IPS-20b (cell line): ENCODE measurements around the gene UBALD2.
"Not testable (repeated sequence)": the region's sequence is repeated elsewhere in the genome, so short reads cannot be mapped to it uniquely, and the experiment has no call there.

Source experiments
- H3K27ac ChIP-seq: one replicate; pipeline ENCODE4 v1.5.1; 2013; ENCODE audit warnings: low read length
- H3K27me3 ChIP-seq: 2 replicates; pipeline ENCODE4 v1.6.1; 2013; ENCODE audit warnings: mild to moderate bottlenecking, low read length, inconsistent platforms; ENCODE audit not compliant: insufficient read depth
- H3K36me3 ChIP-seq: 2 replicates; pipeline ENCODE4 v1.6.1; 2013; ENCODE audit warnings: low read depth, mild to moderate bottlenecking, inconsistent platforms, low read length, moderate library complexity; ENCODE audit not compliant: insufficient read depth
- H3K4me1 ChIP-seq: 2 replicates; pipeline ENCODE4 v1.6.1; 2013; ENCODE audit warnings: mild to moderate bottlenecking, control low read depth, inconsistent platforms, low read length, moderate library complexity; ENCODE audit not compliant: insufficient read depth
- H3K4me3 ChIP-seq: 2 replicates; pipeline ENCODE4 v1.5.1; 2013; ENCODE audit warnings: mild to moderate bottlenecking, low read length, inconsistent platforms
- H3K9ac ChIP-seq: 2 replicates; pipeline ENCODE4 v1.6.1; 2013; ENCODE audit warnings: low read depth, mild to moderate bottlenecking, inconsistent platforms, low read length, moderate library complexity
- H3K9me3 ChIP-seq: 2 replicates; pipeline ENCODE4 v1.6.1; 2013; ENCODE audit warnings: mild to moderate bottlenecking, low read depth, low read length, inconsistent platforms; ENCODE audit not compliant: insufficient read depth

The UBALD2 gene

GRCh38 chr17:76296889-76297288 is 31.7 kb downstream of the UBALD2 start:
- no peaks in the 10 kb centered on the region for H3K27me3 ChIP-seq
- no peak overlapping the region for H3K9ac ChIP-seq
- H3K27ac ChIP-seq = no peak overlapping the region
- H3K9me3 ChIP-seq = no peaks in the 10 kb centered on the region
- no peak overlapping the region for H3K4me3 ChIP-seq
- no peaks in the 10 kb centered on the region for H3K4me1 ChIP-seq
- H3K36me3 ChIP-seq = peaks cover 5% of the 10 kb centered on the region; the same call in 1 of the 2 replicates

DNA sequence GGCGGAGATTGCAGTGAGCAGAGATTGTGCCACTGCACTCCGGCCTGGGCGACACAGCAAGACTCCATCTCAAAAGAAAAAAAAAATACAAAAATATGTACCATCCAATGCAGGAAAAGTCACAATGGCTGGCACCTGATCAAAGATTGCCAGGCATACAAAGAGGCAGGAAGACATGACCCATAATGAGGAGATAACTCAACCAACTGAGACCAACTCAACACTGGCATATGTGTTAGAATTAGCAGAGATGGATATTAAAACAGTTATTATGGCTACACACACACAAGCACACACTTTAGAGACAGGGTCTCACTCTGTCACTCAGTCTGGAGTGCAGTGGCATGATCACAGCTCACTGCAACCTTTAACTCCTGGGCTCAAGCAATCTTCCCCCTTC is 32.3 kb downstream of the UBALD2 start:
- Histone ChIP-seq H3K27me3 (no peaks in the 10 kb centered on the region), H3K4me3 (no peak overlapping the region), H3K36me3 (peaks cover 5% of the 10 kb centered on the region; the same call in 1 of the 2 replicates), H3K9ac (no peak overlapping the region), H3K9me3 (no peaks in the 10 kb centered on the region), H3K4me1 (no peaks in the 10 kb centered on the region), H3K27ac (no peak overlapping the region)

DNA sequence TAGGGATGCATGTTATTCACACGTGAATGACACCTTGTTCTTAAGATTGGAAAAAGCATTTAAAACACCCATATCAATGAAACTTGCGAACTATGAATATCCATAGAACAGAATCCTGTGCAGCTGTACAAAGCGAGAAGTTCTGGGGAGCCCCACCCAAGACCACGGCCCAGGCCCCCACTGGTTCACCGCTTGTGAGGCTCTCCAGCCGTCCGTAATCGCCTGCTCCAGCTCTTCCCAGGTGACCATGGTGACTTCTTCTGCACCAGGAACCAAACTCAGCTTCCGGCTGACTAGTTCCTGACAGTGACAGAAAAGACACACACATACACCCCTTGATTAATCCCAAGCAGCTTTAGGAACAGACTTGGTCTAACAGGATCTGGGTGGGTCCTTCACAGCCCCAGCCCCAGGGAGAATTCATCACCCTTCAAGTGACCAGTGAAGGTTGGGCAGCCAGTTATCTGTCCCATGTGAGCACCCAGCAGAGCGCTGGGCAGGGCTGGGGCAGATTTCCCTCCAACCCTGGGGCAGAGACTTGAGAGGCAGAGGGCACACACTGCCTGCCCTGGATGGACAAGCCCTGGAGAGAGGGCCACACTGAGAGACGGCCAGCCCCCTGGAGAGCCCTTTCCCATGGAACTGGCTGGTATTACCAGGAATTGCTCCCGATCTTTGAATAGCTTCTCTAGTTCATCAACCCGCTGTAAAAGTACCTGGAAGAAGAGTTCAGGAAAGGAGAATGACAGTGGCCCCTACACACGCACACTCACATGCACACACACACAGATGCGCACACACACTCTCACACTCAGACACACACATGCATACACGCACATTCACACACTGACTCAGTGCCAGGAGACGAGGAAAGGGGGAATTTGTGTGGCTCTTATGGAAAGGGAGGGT is 39.3 kb downstream of the UBALD2 start:
- Histone ChIP-seq H3K36me3 (0 out of 2 replicates have a peak, but pooled peaks cover 3% of the 10 kb centered on the region), H3K4me3 (no peak overlapping the region), H3K27ac (no peak overlapping the region), H3K9me3 (no peaks in the 10 kb centered on the region), H3K27me3 (no peaks in the 10 kb centered on the region), H3K9ac (no peak overlapping the region), H3K4me1 (no peaks in the 10 kb centered on the region)

DNA sequence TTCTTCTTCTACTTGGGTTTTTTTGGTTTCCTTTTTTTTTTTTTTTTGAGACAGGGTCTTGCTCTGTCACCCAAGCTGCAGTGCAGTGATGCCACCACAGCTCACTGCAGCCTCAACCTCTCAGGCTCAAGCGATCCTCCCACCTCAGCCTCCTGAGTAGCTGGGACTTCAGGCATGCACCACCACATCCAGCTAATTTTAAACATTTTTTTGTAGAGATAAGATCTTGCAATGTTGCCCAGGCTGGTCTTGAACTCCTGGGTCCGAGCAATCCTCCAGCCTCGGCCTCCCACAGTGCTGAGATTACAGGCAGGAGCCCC is 39.9 kb downstream of the UBALD2 start:
- not testable (repeated sequence) for H3K4me1 ChIP-seq

DNA sequence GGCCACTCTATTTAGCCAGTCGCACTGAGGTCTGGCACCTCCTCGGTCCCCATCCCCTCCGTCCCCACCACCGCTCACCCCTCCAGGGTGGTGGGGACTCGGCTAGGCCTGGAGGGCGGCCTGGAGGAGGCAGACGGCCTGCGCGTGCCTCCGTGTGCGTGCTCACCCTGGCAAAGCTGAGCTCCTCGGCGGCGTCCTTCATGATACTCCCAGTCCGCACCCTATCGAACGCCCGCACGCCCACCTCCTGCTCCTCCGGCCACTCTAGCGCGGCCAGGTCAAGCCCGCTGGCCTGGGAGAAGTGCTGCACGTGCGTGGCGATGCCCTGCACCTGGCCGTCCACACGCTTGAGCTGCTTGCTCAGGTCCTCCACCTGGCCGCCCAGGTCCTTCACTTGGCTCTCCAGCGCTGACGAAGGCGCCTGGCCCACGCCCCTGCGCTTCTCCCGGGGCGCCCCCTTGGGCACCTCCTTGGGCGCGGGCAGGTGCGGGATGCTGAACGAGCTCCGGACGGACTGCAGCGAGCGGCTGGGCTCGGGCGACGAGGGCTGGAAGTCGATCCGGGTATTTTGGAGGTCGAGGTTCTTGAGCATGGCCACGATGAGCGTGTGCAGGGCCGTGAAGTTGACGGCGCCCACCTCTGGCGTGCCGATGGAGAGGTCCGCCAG is 42.3 kb downstream of the UBALD2 start:
- H3K27ac ChIP-seq = no peak overlapping the region
- H3K36me3 ChIP-seq = peaks cover 25% of the 10 kb centered on the region
- no peaks in the 10 kb centered on the region for H3K4me1 ChIP-seq
- no peak overlapping the region for H3K4me3 ChIP-seq
- H3K27me3 ChIP-seq = no peaks in the 10 kb centered on the region
- H3K9ac ChIP-seq = no peak overlapping the region
- no peaks in the 10 kb centered on the region for H3K9me3 ChIP-seq

More for the DNA sequence above, 39.9 kb downstream of the UBALD2 start:
- H3K9me3 ChIP-seq, H3K27me3 ChIP-seq, H3K27ac ChIP-seq, H3K36me3 ChIP-seq, H3K9ac ChIP-seq, H3K4me3 ChIP-seq: not testable (repeated sequence)

DNA sequence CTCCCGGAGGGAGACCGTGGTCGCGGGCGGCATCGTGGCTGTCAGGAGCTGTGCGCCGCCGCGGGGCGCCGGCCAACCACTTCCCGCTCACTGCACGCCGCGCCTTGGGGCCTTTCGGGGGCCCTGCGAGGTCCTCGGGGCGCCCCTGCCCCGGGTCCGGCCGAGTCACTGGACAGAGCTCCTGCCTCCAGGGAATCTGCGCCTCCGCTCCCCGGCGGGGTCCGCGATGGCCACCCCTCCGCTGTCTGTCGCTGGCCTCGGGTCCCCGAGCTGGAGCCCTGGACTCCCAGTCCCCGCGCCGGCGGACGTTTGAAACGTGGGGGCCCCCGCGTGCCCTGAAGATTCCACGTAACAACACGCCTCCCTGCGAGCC is 42.8 kb downstream of the UBALD2 start, which contains the start of gene QRICH2:
Gene QRICH2 (minus strand): TSS at position 311 of the 373 bp plus-strand sequence. CDS start 278 bp downstream, at position 33.
- H3K4me1 ChIP-seq = no peaks in the 10 kb centered on the region
- H3K4me3 ChIP-seq = no peak within 1 kb of the TSS
- H3K9me3 ChIP-seq = no peaks in the 10 kb centered on the region
- peaks cover 30% of the 10 kb centered on the region for H3K36me3 ChIP-seq
- H3K27ac ChIP-seq = no peak within 1 kb of the TSS
- no peak within 1 kb of the TSS for H3K9ac ChIP-seq
- H3K27me3 ChIP-seq = no peaks in the 10 kb centered on the region

DNA sequence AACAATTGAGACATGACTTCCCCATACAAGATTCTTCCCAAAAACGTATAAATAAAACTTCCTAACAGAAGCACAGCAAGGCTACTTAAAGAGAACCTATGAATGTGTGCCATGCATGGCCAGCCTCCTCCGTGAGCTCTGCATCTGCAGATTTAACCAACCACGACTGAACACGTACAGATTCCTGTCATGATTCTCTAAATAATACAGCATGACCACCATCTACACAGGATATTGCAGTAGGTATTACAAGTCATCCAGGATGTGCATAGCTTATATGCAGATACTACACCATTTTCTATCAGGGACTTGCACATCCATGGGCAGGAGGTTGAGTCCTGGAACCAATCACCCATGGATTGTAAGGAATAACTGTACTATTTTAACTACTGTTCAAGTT is 44.3 kb downstream of the UBALD2 start:
- no peak overlapping the region for H3K9ac ChIP-seq
- no peaks in the 10 kb centered on the region for H3K9me3 ChIP-seq
- H3K27ac ChIP-seq = no peak overlapping the region
- H3K4me3 ChIP-seq = no peak overlapping the region
- H3K4me1 ChIP-seq = no peaks in the 10 kb centered on the region
- peaks cover 41% of the 10 kb centered on the region for H3K36me3 ChIP-seq
- no peaks in the 10 kb centered on the region for H3K27me3 ChIP-seq

GRCh38 chr17:76312735-76313134 is 47.6 kb downstream of the UBALD2 start:
- Histone ChIP-seq H3K27me3 (no peaks in the 10 kb centered on the region), H3K9ac (no peak overlapping the region), H3K36me3 (peaks cover 54% of the 10 kb centered on the region), H3K4me1 (no peaks in the 10 kb centered on the region), H3K27ac (no peak overlapping the region), H3K9me3 (no peaks in the 10 kb centered on the region), H3K4me3 (no peak overlapping the region)

GRCh38 chr17:76314392-76315227 is 49.5 kb downstream of the UBALD2 start:
- Histone ChIP-seq H3K4me3 (no peak overlapping the region), H3K4me1 (no peaks in the 10 kb centered on the region), H3K36me3 (peaks cover 53% of the 10 kb centered on the region), H3K9me3 (no peaks in the 10 kb centered on the region), H3K27ac (no peak overlapping the region), H3K27me3 (no peaks in the 10 kb centered on the region), H3K9ac (no peak overlapping the region)

DNA sequence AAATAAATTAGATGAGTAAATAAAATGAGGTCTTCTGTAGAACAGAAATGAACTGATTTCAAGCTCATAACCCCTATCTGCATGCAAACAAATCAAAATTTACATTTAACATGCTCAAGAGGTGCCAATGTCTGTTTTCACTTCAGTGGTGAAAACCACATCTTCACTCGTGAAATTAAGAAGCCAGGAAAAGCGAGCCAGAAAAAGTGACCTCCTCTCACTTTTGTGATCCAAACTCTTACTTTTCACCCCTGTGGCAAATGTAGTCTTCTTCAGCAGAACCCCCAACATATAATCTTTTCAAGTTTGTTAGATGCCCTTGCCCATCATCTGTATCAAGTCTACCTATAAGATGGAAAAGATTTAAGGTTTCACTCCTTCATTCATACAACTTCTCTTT is 52.4 kb downstream of the UBALD2 start:
- no peak overlapping the region for H3K9ac ChIP-seq
- peaks cover 35% of the 10 kb centered on the region for H3K36me3 ChIP-seq
- H3K4me3 ChIP-seq = no peak overlapping the region
- no peaks in the 10 kb centered on the region for H3K27me3 ChIP-seq
- H3K27ac ChIP-seq = no peak overlapping the region
- no peaks in the 10 kb centered on the region for H3K4me1 ChIP-seq
- H3K9me3 ChIP-seq = no peaks in the 10 kb centered on the region

- Histone ChIP-seq H3K27ac (no peak overlapping the region), H3K9me3 (no peaks in the 10 kb centered on the region), H3K36me3 (peaks cover 32% of the 10 kb centered on the region), H3K4me1 (no peaks in the 10 kb centered on the region), H3K4me3 (no peak overlapping the region), H3K9ac (no peak overlapping the region), H3K27me3 (no peaks in the 10 kb centered on the region)
These were observed 53.4 kb downstream of the UBALD2 start for GRCh38 chr17:76318586-76318985.
